SU-DHL-6 (cell line): Measurements from ENCODE around the gene RPS3.

ENCODE experiments used
- CTCF ChIP-seq: fragments of 200-600 bp; sonication (generic); IDR thresholded peaks from one replicate; pipeline ENCODE4 v1.5.1; 2017; ENCODE audit warnings: antibody characterized with exemption, mild to moderate bottlenecking, low read length, moderate library complexity; ENCODE audit not compliant: insufficient read depth, poor library complexity, severe bottlenecking
- EZH2phosphoT487 ChIP-seq: fragments of 200-600 bp; sonication (generic), shearing (Covaris generic); conservative IDR thresholded peaks from 2 replicates; pipeline ENCODE4 v1.6.1; 2018; ENCODE audit warnings: mild to moderate bottlenecking, antibody characterized with exemption, low read length, moderate library complexity, mixed read lengths

DNA sequence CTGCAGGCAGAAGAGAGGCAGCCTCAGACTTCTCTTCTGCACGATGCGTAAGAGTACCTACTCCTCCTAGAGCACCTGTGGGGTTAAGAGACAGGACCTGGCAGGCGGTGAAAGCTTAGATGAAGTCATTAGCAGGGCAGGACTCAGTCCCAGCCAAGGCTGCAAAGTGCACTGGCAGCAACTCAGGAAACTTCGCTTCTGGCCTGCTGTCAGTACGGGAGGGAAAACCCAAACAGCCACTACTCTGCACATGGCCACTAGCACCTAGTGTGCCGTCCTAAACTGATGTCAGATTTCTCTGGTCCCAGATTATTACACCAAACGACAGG is 42.5 kb downstream of the RPS3 start:
- TF ChIP-seq CTCF (no peak), EZH2phosphoT487 (no peak)
